SU-DHL-6 (cell line): Measurements from ENCODE around the gene PTPN1.

Experiments
- H2AFZ ChIP-seq: fragments of 200-600 bp; sonication (generic); 2 replicates; pipeline ENCODE4 v1.6.1; 2014; ENCODE audit warnings: low read depth, mild to moderate bottlenecking, moderate library complexity, mixed read lengths, antibody characterized with exemption, low read length; ENCODE audit not compliant: severe bottlenecking
- H3F3A ChIP-seq: fragments of 200-600 bp; shearing (Covaris generic); 2 replicates; pipeline ENCODE4 v1.6.0; 2016; ENCODE audit warnings: antibody characterized with exemption, mild to moderate bottlenecking; ENCODE audit not compliant: insufficient read depth
- H3K27ac ChIP-seq: fragments of 200-600 bp; sonication (generic); 2 replicates; pipeline ENCODE4 v1.5.1; 2016; ENCODE audit warnings: low read depth, mild to moderate bottlenecking, low read length, moderate library complexity, mixed read lengths
- H3K27me3 ChIP-seq: fragments of 200-600 bp; sonication (generic), shearing (Covaris generic); 2 replicates; pipeline ENCODE4 v1.6.0; 2014; ENCODE audit warnings: mild to moderate bottlenecking, low read length
- H3K36me3 ChIP-seq: fragments of 200-600 bp; sonication (generic); 2 replicates; pipeline ENCODE4 v1.6.1; 2014; ENCODE audit warnings: mild to moderate bottlenecking, low read length, mixed read lengths
- H3K4me2 ChIP-seq: fragments of 300-600, 200-600 bp; shearing (Covaris generic), sonication (generic); 2 replicates; pipeline ENCODE4 v1.6.0; 2014; ENCODE audit warnings: low read length, low read depth, mild to moderate bottlenecking; ENCODE audit not compliant: poor library complexity, severe bottlenecking
- H3K4me3 ChIP-seq: fragments of 200-600 bp; sonication (generic); 2 replicates; pipeline ENCODE4 v1.5.1; 2014; ENCODE audit warnings: antibody characterized with exemption, low read length, mild to moderate bottlenecking, mixed read lengths; ENCODE audit not compliant: insufficient read depth, poor library complexity, severe bottlenecking
- H3K79me2 ChIP-seq: fragments of 200-600 bp; sonication (generic); 2 replicates; pipeline ENCODE4 v1.6.1; 2014; ENCODE audit warnings: mild to moderate bottlenecking, low read length, moderate library complexity; ENCODE audit not compliant: insufficient read depth
- H3K9ac ChIP-seq: fragments of 200-600 bp; sonication (generic); 2 replicates; pipeline ENCODE4 v1.7.0; 2014; ENCODE audit warnings: mild to moderate bottlenecking, low read length
- H3K9me2 ChIP-seq: fragments of 200-600 bp; sonication (generic); replicated peaks from 2 replicates; pipeline ENCODE4 v1.6.1; 2014; ENCODE audit warnings: low read length; ENCODE audit not compliant: insufficient read depth
- H3K9me3 ChIP-seq: fragments of 200-600 bp; sonication (generic); 2 replicates; pipeline ENCODE4 v1.6.1; 2014; ENCODE audit warnings: low read length, mixed read lengths; ENCODE audit not compliant: insufficient read depth
- H4K20me1 ChIP-seq: fragments of 200-600 bp; sonication (generic); 2 replicates; pipeline ENCODE4 v1.6.1; 2014; ENCODE audit warnings: low read depth, mild to moderate bottlenecking, antibody characterized with exemption, low read length, moderate library complexity, mixed read lengths
- CTCF ChIP-seq: fragments of 200-600 bp; sonication (generic); IDR thresholded peaks from one replicate; pipeline ENCODE4 v1.5.1; 2017; ENCODE audit warnings: antibody characterized with exemption, mild to moderate bottlenecking, low read length, moderate library complexity; ENCODE audit not compliant: insufficient read depth, poor library complexity, severe bottlenecking
- EZH2phosphoT487 ChIP-seq: fragments of 200-600 bp; sonication (generic), shearing (Covaris generic); conservative IDR thresholded peaks from 2 replicates; pipeline ENCODE4 v1.6.1; 2018; ENCODE audit warnings: mild to moderate bottlenecking, antibody characterized with exemption, low read length, moderate library complexity, mixed read lengths

PTPN1 gene

GRCh38 chr20:50585214-50585613 lies 75.0 kb downstream of the PTPN1 start:
- no peak overlapping the region for H3K27ac ChIP-seq
- no peak overlapping the region for H2AFZ ChIP-seq
- H3K4me3 ChIP-seq: no peak overlapping the region
- no peaks in the 10 kb centered on the region for H3K27me3 ChIP-seq
- TF ChIP-seq EZH2phosphoT487 (no peak), CTCF (no peak)
- H3K4me2 ChIP-seq: no peak overlapping the region
- no peak overlapping the region for H3K9ac ChIP-seq
- H3K9me2 ChIP-seq: no peaks in the 10 kb centered on the region
- no peaks in the 10 kb centered on the region for H4K20me1 ChIP-seq
- no peaks in the 10 kb centered on the region for H3K9me3 ChIP-seq
- no peaks in the 10 kb centered on the region for H3K36me3 ChIP-seq
- no peaks in the 10 kb centered on the region for H3F3A ChIP-seq
- no peaks in the 10 kb centered on the region for H3K79me2 ChIP-seq

GRCh38 chr20:50585678-50586077 lies 75.5 kb downstream of the PTPN1 start:
- Histone ChIP-seq H3K36me3 (no peaks in the 10 kb centered on the region), H3K79me2 (no peaks in the 10 kb centered on the region)

GRCh38 chr20:50586531-50587232 lies 76.5 kb downstream of the PTPN1 start:
- no peaks in the 10 kb centered on the region for H3K79me2 ChIP-seq
- H3K36me3 ChIP-seq: no peaks in the 10 kb centered on the region
- H3K4me3 ChIP-seq: no peak overlapping the region
- H3K9me2 ChIP-seq: no peaks in the 10 kb centered on the region
- H3F3A ChIP-seq: no peaks in the 10 kb centered on the region
- H3K9me3 ChIP-seq: no peaks in the 10 kb centered on the region
- no peak for TF ChIP-seq EZH2phosphoT487
- no peak for TF ChIP-seq CTCF
- H2AFZ ChIP-seq: no peak overlapping the region
- H3K9ac ChIP-seq: no peak overlapping the region
- H3K4me2 ChIP-seq: no peak overlapping the region
- no peaks in the 10 kb centered on the region for H4K20me1 ChIP-seq
- no peaks in the 10 kb centered on the region for H3K27me3 ChIP-seq
- H3K27ac ChIP-seq: no peak overlapping the region

More at GRCh38 chr20:50585678-50586077, 75.5 kb downstream of the PTPN1 start:
- H3K9me2 ChIP-seq: no peaks in the 10 kb centered on the region
- H3K27me3 ChIP-seq: no peaks in the 10 kb centered on the region
- no peak overlapping the region for H3K4me2 ChIP-seq
- H3F3A ChIP-seq: no peaks in the 10 kb centered on the region
- H3K9ac ChIP-seq: no peak overlapping the region
- no peaks in the 10 kb centered on the region for H3K9me3 ChIP-seq
- TF ChIP-seq CTCF (no peak), EZH2phosphoT487 (no peak)
- H3K4me3 ChIP-seq: no peak overlapping the region
- H4K20me1 ChIP-seq: no peaks in the 10 kb centered on the region
- no peak overlapping the region for H2AFZ ChIP-seq
- H3K27ac ChIP-seq: no peak overlapping the region
